HPDE6-E6E7 (cell line): ENCODE data around the gene BRIX1.
"Not testable (repeated sequence)": the region's sequence is repeated elsewhere in the genome, so short reads cannot be mapped to it uniquely, and the experiment has no call there.

ENCODE experiments used
- DNase-seq: peaks from one replicate; pipeline ENCODE4 v3.0.0; 2011; ENCODE audit warnings: missing footprints; ENCODE audit errors: extremely low spot score

The BRIX1 gene

GRCh38 chr5:34968258-34968657, 52.7 kb downstream of the BRIX1 start:
- DNase-seq, result no peak

GRCh38 chr5:34970552-34970951, 55.0 kb downstream of the BRIX1 start:
- no peak for DNase-seq

- not testable (repeated sequence) for DNase-seq
Measured at GRCh38 chr5:34971655-34972054, 56.1 kb downstream of the BRIX1 start.
